Measurements from ENCODE around the gene TMEM82. TPM values are rescaled to one million over a fixed set of nuclear protein-coding genes. Genes with fewer than 3 reads are reported as not detected.

TMEM82 gene
- total RNA-seq, 1 experiment from 2014 or later = not detected

GRCh38 chr1:15723631-15724246 is 18.6 kb upstream of the TMEM82 start:
- no peak overlapping the region for H2AFZ ChIP-seq (ENCODE audit: low read length)
- H3K36me3 ChIP-seq (ENCODE audit: insufficient read depth, low read length) = no peaks in the 10 kb centered on the region
- H3K4me3 ChIP-seq (ENCODE audit: low read length) = no peak overlapping the region
- no peaks in the 10 kb centered on the region for H3K79me2 ChIP-seq (ENCODE audit: low read length)
- DNase-seq = no peak
- no peaks in the 10 kb centered on the region for H3K9me2 ChIP-seq (replicated peaks; ENCODE audit: insufficient read depth, low read length)
- H3K9ac ChIP-seq (ENCODE audit: low read length) = no peak overlapping the region
- H3K4me2 ChIP-seq (ENCODE audit: low read depth, low read length, poor library complexity, severe bottlenecking) = no peak overlapping the region
- no peaks in the 10 kb centered on the region for H3K9me3 ChIP-seq (ENCODE audit: low read length)
- no peak overlapping the region for H3K27ac ChIP-seq (ENCODE audit: low read length)
- H3K4me1 ChIP-seq (ENCODE audit: low read length) = no peaks in the 10 kb centered on the region
- no peaks in the 10 kb centered on the region for H3K27me3 ChIP-seq (ENCODE audit: low read length)
- no peaks in the 10 kb centered on the region for H4K20me1 ChIP-seq (ENCODE audit: insufficient read depth, low read depth, low read length)

DNA sequence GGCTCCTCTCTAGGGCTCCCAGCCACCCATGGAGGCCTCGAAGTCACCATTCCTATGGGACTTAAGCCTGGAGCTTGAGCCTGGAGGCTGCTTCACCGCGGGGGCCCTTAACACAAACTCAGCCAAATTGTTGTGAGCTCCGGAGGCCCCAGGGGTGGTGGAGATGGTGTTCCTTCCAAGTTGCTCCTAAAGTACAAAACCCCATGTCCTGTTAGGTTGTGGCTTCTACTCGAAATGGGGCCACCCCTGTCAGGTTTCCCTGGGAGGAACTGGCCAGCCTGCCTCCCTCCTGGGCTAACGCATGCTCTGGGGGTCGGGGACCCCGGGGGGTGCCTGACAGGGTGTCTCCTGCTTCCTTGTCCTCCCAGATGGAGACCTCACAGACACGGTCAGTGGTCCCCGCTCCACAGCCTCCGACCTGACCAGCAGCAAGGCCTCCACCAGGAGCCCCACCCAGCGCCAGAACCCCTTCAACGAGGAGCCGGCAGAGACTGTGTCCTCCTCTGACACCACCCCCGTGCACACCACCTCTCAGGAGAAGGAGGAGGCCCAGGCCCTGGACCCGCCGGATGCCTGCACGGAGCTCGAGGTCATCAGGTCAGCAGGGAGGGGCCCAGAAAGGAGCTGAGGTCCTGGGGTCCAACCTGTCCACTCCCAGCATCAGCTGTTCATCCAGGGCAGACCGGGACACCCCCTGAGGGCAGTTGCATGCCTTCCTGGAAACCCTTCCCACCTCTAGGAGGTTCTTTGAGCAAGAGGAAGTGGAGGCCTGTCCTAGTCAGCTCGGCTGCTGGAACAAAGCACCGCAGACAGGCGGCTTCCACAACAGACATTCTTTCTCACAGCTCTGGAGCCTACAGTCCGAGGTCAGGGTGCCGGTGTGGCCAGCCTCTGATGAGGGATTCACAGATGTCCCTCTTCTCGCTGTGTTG is 17.1 kb upstream of the TMEM82 start:
- H3K9ac ChIP-seq (ENCODE audit: low read length) = no peak overlapping the region
- no peak overlapping the region for H3K4me2 ChIP-seq (ENCODE audit: low read depth, low read length, poor library complexity, severe bottlenecking)
- H3K4me1 ChIP-seq (ENCODE audit: low read length) = no peaks in the 10 kb centered on the region
- no peaks in the 10 kb centered on the region for H3K79me2 ChIP-seq (ENCODE audit: low read length)
- H2AFZ ChIP-seq (ENCODE audit: low read length) = no peak overlapping the region
- no peaks in the 10 kb centered on the region for H3K9me2 ChIP-seq (replicated peaks; ENCODE audit: insufficient read depth, low read length)
- DNase-seq = no peak
- no peaks in the 10 kb centered on the region for H4K20me1 ChIP-seq (ENCODE audit: insufficient read depth, low read depth, low read length)
- H3K4me3 ChIP-seq (ENCODE audit: low read length) = no peak overlapping the region
- no peaks in the 10 kb centered on the region for H3K27me3 ChIP-seq (ENCODE audit: low read length)
- no peaks in the 10 kb centered on the region for H3K36me3 ChIP-seq (ENCODE audit: insufficient read depth, low read length)
- H3K27ac ChIP-seq (ENCODE audit: low read length) = no peak overlapping the region
- no peaks in the 10 kb centered on the region for H3K9me3 ChIP-seq (ENCODE audit: low read length)

DNA sequence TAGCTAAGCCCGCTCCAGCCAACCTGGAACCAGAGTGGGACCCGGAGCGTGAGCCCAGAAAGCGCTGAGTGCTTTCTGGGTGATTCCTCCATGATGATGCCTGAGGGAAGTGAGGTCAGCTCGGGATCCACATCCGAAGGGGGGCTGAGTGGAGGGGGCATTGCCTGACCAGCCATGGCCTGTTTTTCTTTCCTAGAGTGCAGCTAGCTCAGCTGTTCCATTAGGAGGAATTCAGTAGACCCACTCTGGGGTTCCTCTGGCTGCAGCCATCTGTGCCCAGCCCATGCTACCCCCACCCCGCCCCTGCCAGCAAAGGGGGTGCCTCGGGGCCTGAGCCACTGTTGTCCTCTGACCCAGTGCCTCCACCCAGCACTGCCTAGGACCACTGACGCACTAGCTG is 15.8 kb upstream of the TMEM82 start:
- H3K27me3 ChIP-seq (ENCODE audit: low read length) = no peaks in the 10 kb centered on the region
- no peak overlapping the region for H3K4me3 ChIP-seq (ENCODE audit: low read length)
- no peak overlapping the region for H2AFZ ChIP-seq (ENCODE audit: low read length)
- no peaks in the 10 kb centered on the region for H3K79me2 ChIP-seq (ENCODE audit: low read length)
- H4K20me1 ChIP-seq (ENCODE audit: insufficient read depth, low read depth, low read length) = no peaks in the 10 kb centered on the region
- DNase-seq = no peak
- H3K9ac ChIP-seq (ENCODE audit: low read length) = no peak overlapping the region
- no peaks in the 10 kb centered on the region for H3K36me3 ChIP-seq (ENCODE audit: insufficient read depth, low read length)
- H3K9me3 ChIP-seq (ENCODE audit: low read length) = no peaks in the 10 kb centered on the region
- H3K4me1 ChIP-seq (ENCODE audit: low read length) = no peaks in the 10 kb centered on the region
- no peak overlapping the region for H3K27ac ChIP-seq (ENCODE audit: low read length)
- H3K9me2 ChIP-seq (replicated peaks; ENCODE audit: insufficient read depth, low read length) = no peaks in the 10 kb centered on the region
- no peak overlapping the region for H3K4me2 ChIP-seq (ENCODE audit: low read depth, low read length, poor library complexity, severe bottlenecking)

GRCh38 chr1:15727021-15727420 is 15.3 kb upstream of the TMEM82 start:
- Histone ChIP-seq H3K9me2 (replicated peaks; ENCODE audit: insufficient read depth, low read length) (no peaks in the 10 kb centered on the region), H3K9me3 (ENCODE audit: low read length) (no peaks in the 10 kb centered on the region), H3K4me3 (ENCODE audit: low read length) (no peak overlapping the region), H3K4me1 (ENCODE audit: low read length) (no peaks in the 10 kb centered on the region), H3K36me3 (ENCODE audit: insufficient read depth, low read length) (no peaks in the 10 kb centered on the region), H3K27ac (ENCODE audit: low read length) (no peak overlapping the region), H3K4me2 (ENCODE audit: low read depth, low read length, poor library complexity, severe bottlenecking) (no peak overlapping the region), H4K20me1 (ENCODE audit: insufficient read depth, low read depth, low read length) (no peaks in the 10 kb centered on the region), H3K79me2 (ENCODE audit: low read length) (no peaks in the 10 kb centered on the region), H2AFZ (ENCODE audit: low read length) (no peak overlapping the region), H3K9ac (ENCODE audit: low read length) (no peak overlapping the region), H3K27me3 (ENCODE audit: low read length) (no peaks in the 10 kb centered on the region)
- no peak for DNase-seq

DNA sequence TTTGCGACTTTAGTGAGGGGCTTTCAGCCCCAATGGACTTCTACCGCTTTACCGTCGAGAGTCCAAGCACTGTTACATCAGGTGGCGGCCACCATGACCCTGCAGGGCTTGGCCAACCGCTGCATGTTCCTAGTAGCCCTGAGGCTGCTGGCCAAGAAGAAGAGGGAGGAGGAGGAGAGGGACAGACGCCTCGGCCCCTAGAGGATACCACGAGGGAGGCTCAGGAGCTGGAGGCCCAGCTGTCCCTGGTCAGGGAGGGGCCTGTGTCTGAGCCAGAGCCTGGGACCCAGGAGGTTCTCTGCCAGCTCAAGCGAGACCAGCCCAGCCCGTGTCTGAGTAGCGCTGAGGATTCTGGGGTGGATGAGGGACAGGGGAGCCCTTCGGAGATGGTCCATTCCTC is 14.9 kb upstream of the TMEM82 start:
- no peaks in the 10 kb centered on the region for H3K9me2 ChIP-seq (replicated peaks; ENCODE audit: insufficient read depth, low read length)
- H3K9ac ChIP-seq (ENCODE audit: low read length) = no peak overlapping the region
- no peaks in the 10 kb centered on the region for H3K27me3 ChIP-seq (ENCODE audit: low read length)
- H3K27ac ChIP-seq (ENCODE audit: low read length) = no peak overlapping the region
- H2AFZ ChIP-seq (ENCODE audit: low read length) = no peak overlapping the region
- H3K4me3 ChIP-seq (ENCODE audit: low read length) = no peak overlapping the region
- no peaks in the 10 kb centered on the region for H3K9me3 ChIP-seq (ENCODE audit: low read length)
- no peaks in the 10 kb centered on the region for H3K4me1 ChIP-seq (ENCODE audit: low read length)
- no peak for DNase-seq
- no peaks in the 10 kb centered on the region for H4K20me1 ChIP-seq (ENCODE audit: insufficient read depth, low read depth, low read length)
- no peaks in the 10 kb centered on the region for H3K36me3 ChIP-seq (ENCODE audit: insufficient read depth, low read length)
- no peaks in the 10 kb centered on the region for H3K79me2 ChIP-seq (ENCODE audit: low read length)
- H3K4me2 ChIP-seq (ENCODE audit: low read depth, low read length, poor library complexity, severe bottlenecking) = no peak overlapping the region

- Histone ChIP-seq H3K27ac (ENCODE audit: low read length) (no peak overlapping the region), H2AFZ (ENCODE audit: low read length) (no peak overlapping the region), H3K9ac (ENCODE audit: low read length) (no peak overlapping the region), H3K9me3 (ENCODE audit: low read length) (no peaks in the 10 kb centered on the region), H3K79me2 (ENCODE audit: low read length) (no peaks in the 10 kb centered on the region), H3K36me3 (ENCODE audit: insufficient read depth, low read length) (no peaks in the 10 kb centered on the region), H3K27me3 (ENCODE audit: low read length) (no peaks in the 10 kb centered on the region), H3K4me1 (ENCODE audit: low read length) (no peaks in the 10 kb centered on the region), H3K9me2 (replicated peaks; ENCODE audit: insufficient read depth, low read length) (no peaks in the 10 kb centered on the region), H4K20me1 (ENCODE audit: insufficient read depth, low read depth, low read length) (no peaks in the 10 kb centered on the region), H3K4me3 (ENCODE audit: low read length) (no peak overlapping the region), H3K4me2 (ENCODE audit: low read depth, low read length, poor library complexity, severe bottlenecking) (no peak overlapping the region)
- DNase-seq = no peak
These were observed 14.3 kb upstream of the TMEM82 start for GRCh38 chr1:15727866-15728534.

GRCh38 chr1:15728937-15729657 is 13.2 kb upstream of the TMEM82 start:
- Histone ChIP-seq H3K27me3 (ENCODE audit: low read length) (no peaks in the 10 kb centered on the region), H3K4me2 (ENCODE audit: low read depth, low read length, poor library complexity, severe bottlenecking) (no peak overlapping the region), H3K27ac (ENCODE audit: low read length) (no peak overlapping the region), H3K4me3 (ENCODE audit: low read length) (no peak overlapping the region), H2AFZ (ENCODE audit: low read length) (no peak overlapping the region), H3K9ac (ENCODE audit: low read length) (no peak overlapping the region), H4K20me1 (ENCODE audit: insufficient read depth, low read depth, low read length) (no peaks in the 10 kb centered on the region), H3K36me3 (ENCODE audit: insufficient read depth, low read length) (no peaks in the 10 kb centered on the region), H3K9me2 (replicated peaks; ENCODE audit: insufficient read depth, low read length) (no peaks in the 10 kb centered on the region), H3K9me3 (ENCODE audit: low read length) (no peaks in the 10 kb centered on the region), H3K4me1 (ENCODE audit: low read length) (no peaks in the 10 kb centered on the region), H3K79me2 (ENCODE audit: low read length) (no peaks in the 10 kb centered on the region)
- DNase-seq = no peak

DNA sequence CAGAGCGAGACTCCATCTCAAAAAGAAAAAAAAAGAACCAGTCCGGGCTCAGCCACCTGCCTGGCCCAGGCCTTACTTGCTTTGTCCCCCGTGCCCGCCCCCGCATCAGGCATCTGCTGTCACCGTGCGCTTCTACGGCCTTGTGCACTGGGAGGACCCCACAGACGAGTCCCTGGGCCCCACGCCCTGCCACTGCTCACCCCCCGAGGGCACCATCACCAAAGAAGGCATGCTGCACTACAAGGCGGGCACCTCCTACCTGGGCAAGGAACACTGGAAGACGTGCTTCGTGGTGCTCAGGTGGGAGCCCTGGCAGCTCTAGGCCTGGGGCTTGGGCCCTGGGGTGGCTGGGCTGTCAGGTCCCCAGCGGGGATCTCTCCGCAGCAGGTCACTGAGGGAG is 11.9 kb upstream of the TMEM82 start:
- no peaks in the 10 kb centered on the region for H3K36me3 ChIP-seq (ENCODE audit: insufficient read depth, low read length)

More for the DNA sequence above, 11.9 kb upstream of the TMEM82 start:
- no peaks in the 10 kb centered on the region for H3K4me1 ChIP-seq (ENCODE audit: low read length)
- no peak for DNase-seq
- H4K20me1 ChIP-seq (ENCODE audit: insufficient read depth, low read depth, low read length) = no peaks in the 10 kb centered on the region
- no peak overlapping the region for H2AFZ ChIP-seq (ENCODE audit: low read length)
- H3K79me2 ChIP-seq (ENCODE audit: low read length) = no peaks in the 10 kb centered on the region
- H3K4me3 ChIP-seq (ENCODE audit: low read length) = no peak overlapping the region
- H3K27ac ChIP-seq (ENCODE audit: low read length) = no peak overlapping the region
- no peaks in the 10 kb centered on the region for H3K9me2 ChIP-seq (replicated peaks; ENCODE audit: insufficient read depth, low read length)
- no peaks in the 10 kb centered on the region for H3K9me3 ChIP-seq (ENCODE audit: low read length)
- no peak overlapping the region for H3K4me2 ChIP-seq (ENCODE audit: low read depth, low read length, poor library complexity, severe bottlenecking)
- H3K9ac ChIP-seq (ENCODE audit: low read length) = no peak overlapping the region
- H3K27me3 ChIP-seq (ENCODE audit: low read length) = no peaks in the 10 kb centered on the region
